ENCODE data around the gene PLOD1.
A peak's percentile ranks its signal among the peaks of the same experiment; 100 is the strongest.

The PLOD1 gene

DNA sequence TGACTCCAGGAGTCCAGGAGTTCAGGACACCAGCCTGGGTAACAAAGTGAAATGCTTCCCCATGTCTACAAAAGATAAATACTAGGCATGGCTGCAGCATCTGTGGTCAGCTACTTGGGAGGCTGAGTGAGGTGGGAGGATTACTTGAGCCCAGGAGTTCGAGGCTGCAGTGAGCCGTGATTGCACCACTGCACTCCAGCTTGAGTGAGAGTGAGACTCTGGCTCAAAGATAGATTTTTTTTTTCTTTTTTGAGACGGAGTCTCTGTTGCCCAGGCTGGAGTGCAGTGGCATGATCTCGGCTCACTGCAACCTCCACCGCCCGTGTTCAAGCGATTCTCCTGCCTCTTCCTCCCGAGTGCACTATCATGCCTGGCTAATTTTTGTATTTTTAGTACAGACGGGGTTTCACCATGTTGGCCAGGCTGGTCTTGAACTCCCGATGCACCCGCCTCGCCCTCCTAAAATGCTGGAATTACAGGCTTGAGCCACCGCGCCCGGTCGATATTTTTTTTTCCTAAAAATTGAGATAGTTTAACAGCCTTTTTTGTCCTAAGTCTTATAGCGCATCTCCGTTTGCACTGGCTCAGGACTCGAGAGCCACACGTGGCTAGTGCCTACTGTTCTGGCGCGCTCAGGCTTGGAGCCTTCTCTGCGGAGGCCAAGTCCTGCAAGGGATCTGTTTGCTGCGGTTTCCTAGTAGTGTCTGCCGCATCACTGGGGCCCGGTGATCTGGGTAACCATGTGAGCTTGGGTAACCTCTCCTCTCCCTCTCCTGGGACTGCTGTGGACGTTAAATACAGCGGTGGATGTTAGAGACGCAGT is 44.7 kb downstream of the PLOD1 start:
- peak; percentile 72 for DNase-seq (ENCODE audit: low spot score)

DNA sequence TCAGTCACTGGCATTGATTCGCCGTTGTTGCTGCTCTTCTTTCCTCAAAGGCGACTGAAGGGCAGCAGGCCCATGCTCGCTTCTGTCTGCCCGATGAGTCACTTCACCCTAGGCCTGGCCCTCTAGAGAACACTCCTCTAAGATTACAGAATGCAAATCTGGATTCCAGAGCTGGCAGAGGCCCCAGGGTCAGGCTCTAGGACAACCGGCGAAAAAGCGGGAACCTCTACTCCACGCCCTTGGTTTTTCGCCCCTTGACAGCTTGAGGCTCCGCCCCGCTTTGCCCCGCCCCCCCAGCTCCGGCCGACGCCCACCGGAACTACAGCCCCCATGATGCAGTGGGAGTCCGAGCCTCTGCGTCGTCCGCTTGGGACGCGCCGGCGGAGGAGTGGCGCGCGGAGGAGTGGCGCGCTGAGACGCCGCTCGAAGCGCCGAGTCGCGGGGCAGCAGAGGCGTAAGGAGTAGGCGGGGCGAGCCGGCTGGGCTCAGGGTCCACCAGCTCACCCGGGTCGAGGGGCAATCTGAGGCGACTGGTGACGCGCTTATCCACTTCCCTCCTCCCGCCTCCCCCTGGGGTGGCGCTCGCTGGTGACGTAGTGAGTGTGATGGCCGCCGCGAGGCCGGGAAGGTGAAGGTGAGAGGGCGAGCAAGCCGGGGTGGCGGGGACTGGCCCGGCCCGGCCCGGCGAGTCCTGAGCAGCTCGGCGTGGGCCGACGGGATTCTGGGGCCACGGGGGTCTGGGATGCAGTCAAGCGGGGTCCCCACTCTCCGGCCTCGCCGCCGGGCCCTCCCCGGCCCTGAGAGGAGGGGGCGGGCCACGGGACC is 45.5 kb downstream of the PLOD1 start, which contains the start of gene MFN2:
Gene MFN2 (plus strand): TSS at position 594 of the 825 bp plus-strand sequence. CDS start 8,725 bp downstream, outside the sequence.
- DNase-seq (ENCODE audit: low spot score), result peak; percentile 95

DNA sequence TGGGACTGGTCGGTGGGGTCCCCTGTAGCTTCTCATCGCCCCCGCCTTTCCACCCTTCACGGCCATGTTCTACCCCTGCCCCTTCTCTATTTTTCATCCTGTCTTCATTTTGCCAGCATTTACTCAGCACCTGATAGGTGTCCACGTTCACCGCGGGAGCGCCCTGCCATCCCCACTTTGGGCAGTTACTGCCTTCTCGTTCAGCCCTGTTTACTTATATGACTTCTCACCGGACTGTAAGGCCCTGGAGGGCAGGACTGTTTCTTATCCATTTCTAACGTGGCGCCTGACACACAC is 46.1 kb downstream of the PLOD1 start:
- DNase-seq (ENCODE audit: low spot score), result no peak

DNA sequence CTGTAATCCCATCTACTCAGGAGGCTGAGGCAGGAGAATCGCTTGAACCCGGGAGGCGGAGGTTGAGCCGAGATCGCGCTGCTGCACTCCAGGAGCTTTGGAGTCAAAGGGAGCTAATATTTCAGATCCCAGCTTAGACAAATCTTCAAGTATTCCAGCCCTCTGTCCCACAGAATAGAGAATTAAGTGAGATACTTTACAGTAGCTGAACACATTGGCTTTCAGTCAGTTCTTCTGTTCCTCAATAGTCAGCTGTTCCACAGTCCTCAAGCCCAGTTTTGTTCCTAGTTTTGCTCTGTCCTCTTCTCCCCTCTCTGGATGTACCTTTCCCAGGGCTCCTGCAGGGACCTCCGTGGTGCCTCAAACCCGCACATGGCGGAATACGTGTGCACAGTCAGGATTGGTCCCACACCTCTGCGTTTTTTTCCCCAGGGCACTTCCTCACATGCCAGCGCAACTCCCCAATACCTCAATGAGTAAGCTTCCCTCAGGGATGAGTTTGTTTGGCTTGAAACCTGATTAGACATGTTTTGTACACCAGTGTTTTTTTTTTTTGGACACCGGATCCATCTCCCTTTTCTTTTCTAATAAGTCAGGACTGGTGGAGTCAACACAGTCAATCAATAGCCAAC is 47.0 kb downstream of the PLOD1 start:
- no peak for DNase-seq (ENCODE audit: low spot score)

DNA sequence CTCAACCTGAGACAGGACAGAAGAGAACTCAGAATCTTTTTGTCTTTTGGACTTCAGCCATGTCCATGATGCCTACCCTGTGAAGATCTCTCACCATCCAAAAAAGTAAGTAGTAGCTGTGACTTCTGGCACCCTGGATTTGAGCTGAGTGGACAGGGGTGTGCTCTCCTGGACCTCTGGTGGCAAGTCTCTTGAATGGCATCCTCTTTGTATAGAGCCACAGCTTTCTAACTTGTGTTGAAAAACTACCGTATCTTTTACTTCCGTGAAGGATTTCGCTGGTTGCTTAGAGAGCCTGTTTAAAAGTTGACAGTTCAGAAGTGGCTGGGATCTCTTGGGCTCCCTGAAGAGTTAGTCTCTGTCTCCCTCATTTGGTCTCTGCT is 47.5 kb downstream of the PLOD1 start:
- DNase-seq (ENCODE audit: low spot score), result no peak

DNA sequence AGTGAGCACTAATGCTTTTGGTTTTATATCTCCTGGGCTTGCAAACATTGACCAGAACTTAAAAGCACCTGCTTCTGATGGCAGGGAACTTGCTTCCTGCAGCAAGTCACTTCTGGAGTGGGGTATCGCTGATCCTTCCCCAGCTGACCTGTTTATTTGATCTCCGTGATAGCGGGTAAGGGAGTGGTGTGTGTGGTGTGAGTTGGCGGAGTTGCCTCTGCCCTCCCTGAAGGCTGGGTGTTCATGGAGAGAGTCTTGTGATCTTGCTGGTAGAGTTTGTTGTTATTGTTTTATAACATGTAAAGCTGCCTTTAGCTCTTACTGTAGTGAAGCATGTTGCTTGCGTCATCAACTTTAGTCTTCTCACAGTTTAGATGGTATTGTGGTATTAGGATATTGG is 49.6 kb downstream of the PLOD1 start:
- no peak for DNase-seq (ENCODE audit: low spot score)

DNA sequence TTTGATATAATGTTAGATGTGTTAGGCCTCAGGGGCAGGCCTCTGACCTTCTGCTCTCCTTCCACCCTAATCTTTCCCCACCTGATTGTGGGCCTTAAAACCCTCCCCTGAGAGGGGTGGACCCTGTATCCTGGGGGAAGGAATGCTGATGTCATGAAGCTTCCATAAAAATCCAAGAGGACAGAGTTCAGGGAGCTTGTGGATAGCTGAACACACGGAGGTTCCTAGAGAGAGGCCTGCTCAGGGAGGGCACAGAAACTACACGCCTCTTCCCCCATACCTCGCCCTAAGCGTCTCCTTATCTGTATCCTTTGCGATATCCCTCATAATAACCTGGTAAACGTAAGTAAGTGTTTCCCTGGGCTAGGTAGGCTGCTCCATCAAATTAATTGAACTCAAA is 50.1 kb downstream of the PLOD1 start:
- DNase-seq (ENCODE audit: low spot score), result no peak

DNA sequence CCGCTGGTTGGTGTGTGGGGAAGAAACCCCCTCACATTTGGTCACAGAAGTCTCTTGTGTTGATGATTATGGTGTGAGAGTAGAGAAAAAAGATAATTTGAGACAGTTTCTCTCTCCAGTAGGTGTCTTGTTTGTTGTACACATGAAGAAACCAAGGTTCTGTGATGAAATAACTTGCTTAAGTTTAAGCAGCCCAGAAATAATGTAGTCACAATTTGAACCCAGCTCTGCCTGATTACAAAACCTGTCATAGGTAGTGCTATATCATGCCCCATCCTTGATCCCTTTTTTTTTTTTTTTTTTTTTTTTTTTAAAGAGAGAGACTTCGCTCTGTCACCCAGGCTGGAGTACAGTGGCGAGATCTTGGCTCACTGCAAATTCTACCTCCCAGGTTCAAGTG is 50.7 kb downstream of the PLOD1 start:
- DNase-seq (ENCODE audit: low spot score), result no peak

DNA sequence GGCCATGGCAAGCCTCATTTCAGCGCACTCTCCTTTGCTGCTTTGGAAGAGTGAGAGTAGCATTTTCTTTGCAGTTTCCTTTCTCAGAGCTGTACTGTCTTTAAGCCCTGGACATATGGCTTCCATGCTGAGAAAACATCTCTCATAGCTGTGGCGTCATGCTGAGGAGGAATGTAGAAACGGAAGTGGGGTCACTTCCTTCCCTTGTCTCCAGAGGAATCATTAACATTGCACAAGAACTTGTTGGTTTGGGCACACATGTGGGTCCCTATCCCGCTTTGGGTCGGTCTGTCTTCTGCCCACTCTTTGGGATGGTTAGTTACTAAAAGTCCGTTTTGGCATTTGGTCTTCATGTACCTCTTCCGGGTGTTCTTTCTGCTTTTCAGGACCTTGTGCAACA is 51.3 kb downstream of the PLOD1 start:
- no peak for DNase-seq (ENCODE audit: low spot score)

DNA sequence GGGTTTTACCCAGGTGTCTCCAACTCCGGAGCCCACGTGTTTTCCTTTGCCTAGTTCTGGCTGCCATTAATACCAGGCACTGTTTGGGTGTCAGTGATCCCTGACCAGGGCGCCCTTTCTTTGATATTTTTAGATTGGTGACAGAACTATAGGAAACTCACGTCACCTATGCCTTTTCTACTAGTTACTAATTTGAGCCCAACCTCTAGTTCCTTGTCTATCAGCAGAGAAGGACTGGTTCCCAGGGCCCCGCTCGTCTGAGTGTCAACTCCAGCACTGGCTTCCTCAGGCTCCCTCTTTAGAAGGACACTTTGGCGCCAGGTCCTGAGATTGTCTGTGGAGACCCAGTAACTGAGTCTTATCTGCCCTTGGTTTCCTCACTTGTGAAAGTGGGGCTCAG is 55.2 kb downstream of the PLOD1 start:
- DNase-seq (ENCODE audit: low spot score), result no peak

DNA sequence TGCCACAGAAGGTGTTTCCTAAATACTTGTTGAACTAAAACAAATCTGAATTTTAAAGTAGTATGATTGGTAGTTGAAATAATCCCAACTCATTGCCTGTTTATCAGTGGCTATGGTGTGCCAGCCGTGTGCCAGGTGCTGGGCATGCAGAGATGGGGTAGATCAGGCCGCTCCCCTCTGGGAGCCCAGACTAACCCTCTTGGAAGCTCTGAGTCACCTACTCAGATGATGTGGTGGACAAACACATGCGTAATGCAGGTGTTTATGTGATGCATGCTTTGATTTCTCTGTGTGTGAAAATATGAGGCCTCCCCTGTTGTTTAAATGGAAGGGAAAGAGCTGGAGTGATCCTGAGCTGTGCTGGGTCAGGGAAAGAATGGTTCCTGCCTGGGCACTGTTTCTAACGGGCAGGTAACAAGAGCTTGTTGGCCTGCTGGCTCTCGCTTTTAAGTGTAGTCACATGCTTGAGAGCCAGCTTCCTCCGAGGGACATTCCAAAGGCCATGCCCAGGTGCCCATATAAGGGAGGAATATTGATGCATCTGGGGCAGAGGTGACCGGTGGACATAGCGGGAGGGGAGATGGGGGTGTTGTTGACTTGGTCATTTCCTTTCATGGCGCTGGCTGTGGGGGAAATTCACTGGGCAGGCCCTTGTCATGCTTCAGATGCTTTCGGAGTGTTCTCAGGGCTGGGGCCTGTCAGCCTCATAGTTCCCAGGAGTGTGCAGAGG is 56.0 kb downstream of the PLOD1 start:
- no peak for DNase-seq (ENCODE audit: low spot score)

DNA sequence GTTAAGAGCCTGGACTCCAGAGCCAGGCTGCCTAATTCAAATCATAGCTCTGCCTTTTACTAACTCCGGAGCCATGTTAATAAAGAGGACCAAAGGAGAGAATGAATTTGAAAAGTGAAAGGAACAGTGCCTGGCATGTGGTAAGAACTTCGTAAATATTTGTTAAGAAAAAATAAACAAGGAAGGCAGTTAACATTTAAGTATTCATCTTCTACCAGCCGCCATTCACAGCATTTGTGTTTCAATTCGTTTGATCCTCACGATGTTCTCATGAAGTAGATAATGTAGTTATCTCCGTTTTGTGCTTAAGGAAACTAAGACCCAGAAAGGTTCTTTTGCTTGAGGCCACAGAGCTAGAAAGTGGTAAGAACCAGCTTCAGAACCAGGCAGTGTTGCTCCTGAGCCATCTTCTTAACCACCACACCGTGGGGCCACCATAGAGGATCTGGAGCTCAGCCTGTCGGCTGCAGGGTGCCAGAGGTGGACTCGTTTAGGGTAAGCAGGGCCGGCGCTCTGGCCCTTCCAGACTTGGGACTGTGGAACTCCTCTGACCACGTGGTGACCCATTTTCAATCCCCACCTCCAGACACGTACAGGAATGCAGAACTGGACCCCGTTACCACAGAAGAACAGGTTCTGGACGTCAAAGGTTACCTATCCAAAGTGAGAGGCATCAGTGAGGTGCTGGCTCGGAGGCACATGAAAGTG is 57.6 kb downstream of the PLOD1 start:
- no peak for DNase-seq (ENCODE audit: low spot score)

DNA sequence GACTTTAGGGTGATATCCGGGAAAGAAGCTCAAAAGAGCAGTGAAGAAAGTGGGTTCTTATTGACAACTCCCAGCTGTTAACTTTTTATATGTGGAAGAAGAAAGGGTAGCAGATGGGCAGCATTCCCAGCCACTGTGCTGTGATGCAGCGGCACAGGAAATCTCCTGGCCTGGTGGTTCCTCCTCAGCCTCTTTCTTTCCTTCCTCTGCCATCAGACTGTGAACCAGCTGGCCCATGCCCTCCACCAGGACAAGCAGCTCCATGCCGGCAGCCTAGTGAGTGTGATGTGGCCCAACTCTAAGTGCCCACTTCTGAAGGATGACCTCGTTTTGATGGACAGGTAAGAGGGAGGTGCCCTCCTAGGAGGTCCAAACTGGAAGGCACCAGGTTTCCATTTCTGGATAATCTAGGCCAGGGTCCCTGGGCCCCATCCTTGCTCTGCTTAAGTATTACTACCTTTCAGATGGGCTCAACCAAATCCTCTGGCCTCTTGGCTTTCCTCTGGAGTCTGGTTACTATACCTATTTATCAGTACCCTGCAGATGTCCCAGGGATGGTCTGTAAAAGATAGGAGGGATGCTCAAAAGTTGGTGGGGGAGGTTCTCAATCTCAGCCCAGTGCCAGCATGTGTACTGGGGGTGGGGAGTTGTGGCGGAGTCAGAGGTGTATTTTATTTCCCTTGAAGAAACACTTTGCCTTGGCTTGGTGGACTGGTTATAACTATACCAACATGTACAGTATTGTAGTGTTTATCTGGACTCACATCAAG is 62.7 kb downstream of the PLOD1 start:
- DNase-seq (ENCODE audit: low spot score), result no peak

DNA sequence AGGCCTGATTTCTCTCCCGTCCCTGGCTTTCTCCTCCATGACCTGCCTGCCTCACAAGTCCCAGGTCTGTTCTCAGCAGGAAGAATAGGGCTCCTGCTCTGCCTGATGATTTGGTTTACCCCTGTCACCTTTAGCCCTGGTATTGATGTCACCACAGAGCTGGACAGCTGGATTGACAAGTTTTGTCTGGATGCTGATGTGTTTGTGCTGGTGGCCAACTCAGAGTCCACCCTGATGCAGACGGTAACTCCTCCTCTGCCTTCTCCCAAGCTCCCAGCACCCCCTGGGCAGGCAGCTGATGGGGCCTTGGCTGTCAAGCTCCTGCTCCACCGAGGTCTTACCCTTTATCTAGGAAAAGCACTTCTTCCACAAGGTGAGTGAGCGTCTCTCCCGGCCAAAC is 64.1 kb downstream of the PLOD1 start:
- no peak for DNase-seq (ENCODE audit: low spot score)

DNA sequence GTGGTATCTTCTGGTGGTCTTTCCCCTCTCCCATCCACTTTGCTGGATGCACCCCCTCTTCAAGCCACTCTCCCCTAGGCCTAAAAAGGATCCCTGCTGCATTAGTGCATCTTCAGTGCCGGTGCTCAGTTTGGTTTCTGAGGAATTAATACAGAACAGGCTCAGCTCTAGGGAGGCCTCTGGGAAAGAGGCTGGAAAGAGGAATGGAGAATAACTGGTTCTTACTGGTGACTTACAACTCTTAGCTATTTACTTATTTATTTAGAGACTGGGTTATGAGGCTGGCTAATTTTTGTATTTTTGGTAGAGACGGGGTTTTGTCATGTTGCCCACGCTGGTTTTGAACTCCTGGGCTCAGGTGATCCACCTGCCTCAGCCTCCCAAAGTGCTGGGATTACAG is 64.7 kb downstream of the PLOD1 start:
- DNase-seq (ENCODE audit: low spot score), result no peak

DNA sequence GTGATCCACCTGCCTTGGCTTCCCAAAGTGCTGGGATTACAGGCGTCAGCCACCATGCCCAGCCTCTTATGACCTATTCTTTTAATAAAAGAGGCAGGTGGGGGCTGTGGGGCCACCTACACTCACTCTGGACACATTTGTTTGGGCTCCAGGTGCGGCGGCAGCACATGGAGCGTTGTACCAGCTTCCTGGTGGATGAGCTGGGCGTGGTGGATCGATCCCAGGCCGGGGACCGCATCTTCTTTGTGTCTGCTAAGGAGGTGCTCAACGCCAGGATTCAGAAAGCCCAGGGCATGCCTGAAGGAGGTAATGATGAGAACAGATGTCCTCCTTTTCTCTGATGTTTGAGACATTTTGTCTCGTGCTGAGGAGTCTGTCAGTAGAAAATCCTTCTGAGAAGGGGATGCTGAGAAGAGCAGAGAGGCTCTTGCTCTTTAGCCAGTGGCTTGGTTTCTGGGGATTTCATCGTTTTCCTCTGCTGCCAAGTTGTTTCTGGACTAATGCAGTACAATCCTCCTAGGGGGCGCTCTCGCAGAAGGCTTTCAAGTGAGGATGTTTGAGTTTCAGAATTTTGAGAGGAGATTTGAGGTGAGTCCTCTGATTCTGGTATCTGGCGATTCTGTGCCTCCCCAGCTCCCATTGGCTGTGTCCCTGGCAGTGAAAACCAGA is 66.9 kb downstream of the PLOD1 start:
- DNase-seq (ENCODE audit: low spot score), result peak; percentile 62

DNA sequence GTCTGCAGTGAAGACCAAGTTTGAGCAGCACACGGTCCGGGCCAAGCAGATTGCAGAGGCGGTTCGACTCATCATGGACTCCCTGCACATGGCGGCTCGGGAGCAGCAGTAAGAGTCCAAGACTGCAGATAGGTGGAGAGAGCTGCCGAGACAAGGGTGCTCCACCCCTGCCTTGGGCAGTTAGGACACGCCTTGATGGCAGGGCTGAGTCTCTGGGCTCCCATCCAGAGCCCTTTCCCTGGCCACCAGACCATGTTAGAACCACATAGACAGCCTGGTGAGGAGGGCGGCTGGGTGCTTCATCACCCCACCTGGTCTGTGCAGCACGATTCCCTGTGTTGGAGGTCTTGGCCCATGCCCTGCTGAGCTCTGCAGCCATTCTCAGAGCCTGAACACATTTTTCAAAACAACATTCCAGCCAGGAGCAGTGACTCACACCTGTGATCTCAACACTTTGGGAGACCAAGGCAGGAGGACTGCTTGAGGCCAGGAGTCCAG is 67.5 kb downstream of the PLOD1 start:
- no peak for DNase-seq (ENCODE audit: low spot score)

DNA sequence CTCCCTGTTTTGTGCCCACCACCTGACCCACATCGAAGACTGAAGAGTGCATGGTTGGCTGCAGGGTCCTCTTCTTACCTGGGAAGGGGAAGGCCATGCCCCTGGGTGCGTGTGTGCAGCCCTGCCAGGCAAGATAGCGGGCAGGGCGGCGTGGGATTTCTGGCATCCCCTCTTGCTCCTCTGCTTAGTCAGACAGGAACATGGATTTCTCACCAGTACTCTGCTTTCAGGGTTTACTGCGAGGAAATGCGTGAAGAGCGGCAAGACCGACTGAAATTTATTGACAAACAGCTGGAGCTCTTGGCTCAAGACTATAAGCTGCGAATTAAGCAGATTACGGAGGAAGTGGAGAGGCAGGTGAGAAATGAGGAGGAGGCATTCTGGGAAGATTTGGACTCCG is 69.2 kb downstream of the PLOD1 start:
- DNase-seq (ENCODE audit: low spot score), result no peak

DNA sequence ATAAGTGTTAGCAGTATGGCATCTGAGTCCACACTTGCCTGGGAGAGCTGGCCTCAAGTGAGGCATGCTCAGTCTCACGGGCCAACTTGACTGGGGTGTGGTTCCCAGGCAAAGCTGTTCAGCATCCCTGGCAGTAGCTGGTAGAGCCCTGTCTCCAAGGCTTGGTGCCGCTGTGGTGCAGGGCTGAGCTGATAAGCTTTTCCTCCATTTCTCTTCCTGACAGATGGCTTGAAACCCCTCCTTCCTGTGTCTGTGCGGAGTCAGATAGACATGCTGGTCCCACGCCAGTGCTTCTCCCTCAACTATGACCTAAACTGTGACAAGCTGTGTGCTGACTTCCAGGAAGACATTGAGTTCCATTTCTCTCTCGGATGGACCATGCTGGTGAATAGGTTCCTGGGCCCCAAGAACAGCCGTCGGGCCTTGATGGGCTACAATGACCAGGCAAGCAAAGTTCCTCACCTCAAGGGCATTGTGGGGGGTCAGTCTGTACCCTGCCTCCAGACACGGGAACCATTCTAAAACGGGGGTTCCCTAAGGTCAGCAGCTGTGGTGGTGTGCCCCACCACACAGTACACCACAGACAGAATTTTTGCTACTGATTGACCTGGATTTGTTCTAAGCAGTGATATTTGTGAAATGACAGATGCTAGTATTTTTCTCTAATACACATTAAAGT is 71.1 kb downstream of the PLOD1 start:
- DNase-seq (ENCODE audit: low spot score), result peak; percentile 68
